Osteocyte (in vitro differentiated cells): ENCODE measurements around the gene RPP40. TPM values are rescaled to one million over a fixed set of nuclear protein-coding genes. Genes with fewer than 3 reads are reported as not detected.

ENCODE experiments used
- DNase-seq: peaks from one replicate; pipeline ENCODE4 v3.0.0; 2021; ENCODE audit warnings: mixed read lengths; ENCODE audit not compliant: unreplicated experiment; ENCODE audit errors: extremely low spot score
- H3K27ac Mint-ChIP-seq: one replicate; pipeline ENCODE4 v1.8.0; 2021; ENCODE audit warnings: mild to moderate bottlenecking, mixed read lengths; ENCODE audit not compliant: unreplicated experiment
- H3K27me3 Mint-ChIP-seq: one replicate; pipeline ENCODE4 v1.8.0; 2021; ENCODE audit warnings: mixed read lengths; ENCODE audit not compliant: unreplicated experiment
- H3K36me3 Mint-ChIP-seq: one replicate; pipeline ENCODE4 v1.8.0; 2021; ENCODE audit warnings: mixed read lengths; ENCODE audit not compliant: unreplicated experiment
- H3K4me1 Mint-ChIP-seq: one replicate; pipeline ENCODE4 v1.8.0; 2021; ENCODE audit warnings: mixed read lengths; ENCODE audit not compliant: unreplicated experiment
- H3K4me3 Mint-ChIP-seq: one replicate; pipeline ENCODE4 v1.8.0; 2021; ENCODE audit warnings: mild to moderate bottlenecking, moderate library complexity, mixed read lengths; ENCODE audit not compliant: unreplicated experiment
- H3K9me3 Mint-ChIP-seq: one replicate; pipeline ENCODE4 v1.8.0; 2021; ENCODE audit warnings: mixed read lengths; ENCODE audit not compliant: unreplicated experiment
- total RNA-seq: library from RNA; stranded (reverse); gene quantifications from 2 replicates; pipeline ENCODE4 v1.2.1, GENCODE V29; 2021
- TF ChIP-seq, protein P1 (sequence below): fragments of 200-600 bp; sonication (generic); IDR thresholded peaks from 2 replicates; pipeline ENCODE4 v1.5.0; 2021; ENCODE audit warnings: antibody characterized with exemption, mild to moderate bottlenecking, moderate library complexity

RPP40 gene
- total RNA-seq, 1 donor from 2014 or later: 5.6 TPM

DNA sequence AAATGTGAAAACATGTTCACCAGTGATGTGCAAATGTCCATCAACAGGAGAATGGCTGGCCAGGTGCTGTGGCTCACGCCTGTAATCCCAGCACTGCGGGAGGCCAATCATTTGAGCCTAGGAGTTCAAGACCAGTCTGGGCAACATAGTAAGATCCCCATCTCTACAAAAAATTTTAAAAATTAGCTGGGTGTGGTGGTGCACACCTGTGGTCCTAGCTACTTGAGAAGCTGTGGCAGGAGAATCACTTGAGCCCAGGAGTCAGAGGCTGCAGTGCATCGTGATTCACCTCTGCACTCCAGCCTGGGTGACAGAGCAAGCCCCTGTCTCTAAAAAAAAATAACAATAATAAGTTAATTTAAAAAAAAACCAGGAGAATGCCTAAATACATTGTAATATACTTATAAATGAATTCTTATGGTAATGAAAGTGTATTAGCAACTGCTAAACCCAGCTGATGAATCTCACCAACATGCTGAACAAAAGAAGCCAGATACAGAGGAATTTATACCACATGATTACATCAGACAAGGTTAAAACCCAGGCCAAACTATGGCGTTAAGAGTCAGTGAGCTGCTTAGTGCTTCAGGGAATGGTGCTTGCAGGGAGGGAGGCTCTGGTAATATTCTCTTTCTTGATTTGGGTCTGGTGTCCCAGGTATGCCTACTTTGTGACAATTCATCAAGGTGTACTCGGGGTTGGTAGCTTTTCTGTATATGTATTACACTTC, 36.4 kb downstream of the RPP40 start:
- Mint-ChIP-seq H3K27ac (no peak overlapping the region), H3K27me3 (peaks cover 3% of the 10 kb centered on the region), H3K9me3 (no peaks in the 10 kb centered on the region), H3K36me3 (no peaks in the 10 kb centered on the region), H3K4me1 (peaks cover 2% of the 10 kb centered on the region), H3K4me3 (no peak overlapping the region)
- peak; percentile 36 for DNase-seq
- TF ChIP-seq, protein P1, sequence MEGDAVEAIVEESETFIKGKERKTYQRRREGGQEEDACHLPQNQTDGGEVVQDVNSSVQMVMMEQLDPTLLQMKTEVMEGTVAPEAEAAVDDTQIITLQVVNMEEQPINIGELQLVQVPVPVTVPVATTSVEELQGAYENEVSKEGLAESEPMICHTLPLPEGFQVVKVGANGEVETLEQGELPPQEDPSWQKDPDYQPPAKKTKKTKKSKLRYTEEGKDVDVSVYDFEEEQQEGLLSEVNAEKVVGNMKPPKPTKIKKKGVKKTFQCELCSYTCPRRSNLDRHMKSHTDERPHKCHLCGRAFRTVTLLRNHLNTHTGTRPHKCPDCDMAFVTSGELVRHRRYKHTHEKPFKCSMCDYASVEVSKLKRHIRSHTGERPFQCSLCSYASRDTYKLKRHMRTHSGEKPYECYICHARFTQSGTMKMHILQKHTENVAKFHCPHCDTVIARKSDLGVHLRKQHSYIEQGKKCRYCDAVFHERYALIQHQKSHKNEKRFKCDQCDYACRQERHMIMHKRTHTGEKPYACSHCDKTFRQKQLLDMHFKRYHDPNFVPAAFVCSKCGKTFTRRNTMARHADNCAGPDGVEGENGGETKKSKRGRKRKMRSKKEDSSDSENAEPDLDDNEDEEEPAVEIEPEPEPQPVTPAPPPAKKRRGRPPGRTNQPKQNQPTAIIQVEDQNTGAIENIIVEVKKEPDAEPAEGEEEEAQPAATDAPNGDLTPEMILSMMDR: no peak

GRCh38 chr6:4965562-4966389, 38.1 kb downstream of the RPP40 start:
- no peaks in the 10 kb centered on the region for H3K36me3 Mint-ChIP-seq
- no peak overlapping the region for H3K4me3 Mint-ChIP-seq
- peak; percentile 78 for DNase-seq
- H3K27ac Mint-ChIP-seq: no peak overlapping the region
- TF ChIP-seq, protein P1: no peak
- peaks cover 1% of the 10 kb centered on the region for H3K27me3 Mint-ChIP-seq
- H3K9me3 Mint-ChIP-seq: no peaks in the 10 kb centered on the region
- H3K4me1 Mint-ChIP-seq: no peaks in the 10 kb centered on the region

DNA sequence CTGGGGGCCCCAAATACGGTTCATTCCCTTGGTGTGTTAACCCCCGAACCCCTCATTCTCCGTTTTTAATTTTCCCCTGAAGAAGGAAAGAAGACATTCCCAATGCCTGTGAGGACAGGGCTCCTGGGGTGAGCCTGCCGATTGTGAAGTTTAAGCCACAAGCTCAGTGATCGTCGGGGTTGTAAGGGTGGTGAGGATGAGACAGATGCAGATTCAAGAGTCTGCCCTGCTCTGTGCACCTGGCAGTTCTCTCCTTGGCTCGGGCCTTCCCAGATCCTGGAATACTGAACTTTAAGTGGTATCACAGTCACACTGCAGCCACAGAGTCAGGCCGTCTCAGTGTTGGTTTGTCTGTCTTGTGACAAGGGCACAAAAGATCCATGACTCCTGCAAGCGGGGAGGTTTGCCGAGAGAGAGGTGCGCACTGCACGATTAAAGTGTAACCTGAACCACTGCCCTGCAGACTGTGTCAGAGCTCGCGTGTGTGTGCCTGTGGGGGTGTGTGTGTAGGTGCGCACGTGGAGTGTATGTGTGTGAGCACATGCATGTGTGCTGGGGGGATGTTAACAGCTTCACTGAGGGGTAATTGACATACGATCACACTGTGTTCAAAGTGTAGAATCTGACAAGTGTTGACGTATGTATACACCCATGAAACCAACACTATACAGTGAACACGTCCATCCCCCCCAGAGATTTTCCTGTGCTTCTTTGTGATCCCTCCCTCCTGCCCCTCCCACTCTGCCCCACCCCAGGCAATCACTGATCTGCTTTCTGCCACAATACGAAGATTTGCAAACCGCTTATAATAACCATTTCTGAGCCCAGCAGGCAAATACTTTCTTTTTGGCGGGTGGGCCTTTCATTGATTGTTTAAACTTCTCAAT, 38.9 kb downstream of the RPP40 start:
- Mint-ChIP-seq H3K9me3 (peaks cover 6% of the 10 kb centered on the region), H3K27me3 (no peaks in the 10 kb centered on the region), H3K4me1 (no peaks in the 10 kb centered on the region), H3K4me3 (no peak overlapping the region), H3K36me3 (no peaks in the 10 kb centered on the region), H3K27ac (no peak overlapping the region)
- DNase-seq: peak; percentile 75
- TF ChIP-seq, protein P1: no peak

GRCh38 chr6:4962905-4963304, 40.9 kb downstream of the RPP40 start:
- Mint-ChIP-seq H3K9me3 (peaks cover 17% of the 10 kb centered on the region), H3K27me3 (no peaks in the 10 kb centered on the region), H3K4me3 (no peak overlapping the region), H3K4me1 (no peaks in the 10 kb centered on the region), H3K27ac (no peak overlapping the region), H3K36me3 (no peaks in the 10 kb centered on the region)
- no peak for DNase-seq
- TF ChIP-seq, protein P1: no peak
